Ishikawa (cell line): Measurements from ENCODE around the gene LSM11.

Experiments
- CREB1 ChIP-seq: IDR thresholded peaks from 2 replicates; pipeline ENCODE4 v1.6.1; 2012; ENCODE audit warnings: low read depth
- EGR1 ChIP-seq: IDR thresholded peaks from 2 replicates; pipeline ENCODE4 v1.6.1; 2012
- EP300 ChIP-seq: IDR thresholded peaks from 2 replicates; pipeline ENCODE4 v1.6.1; 2012; ENCODE audit warnings: borderline replicate concordance
- FOXM1 ChIP-seq: IDR thresholded peaks from 2 replicates; pipeline ENCODE4 v1.6.1; 2012; ENCODE audit warnings: low read depth, borderline replicate concordance
- MAX ChIP-seq: IDR thresholded peaks from 2 replicates; pipeline ENCODE4 v1.6.1; 2012
- NFIC ChIP-seq: IDR thresholded peaks from 2 replicates; pipeline ENCODE4 v1.6.1; 2012
- REST ChIP-seq: IDR thresholded peaks from 2 replicates; pipeline ENCODE4 v1.6.1; 2012; ENCODE audit warnings: low read depth, mild to moderate bottlenecking
- TAF1 ChIP-seq: IDR thresholded peaks from 2 replicates; pipeline ENCODE4 v1.6.1; 2012; ENCODE audit warnings: low read depth, mild to moderate bottlenecking
- YY1 ChIP-seq: IDR thresholded peaks from 2 replicates; pipeline ENCODE4 v1.6.1; 2012; ENCODE audit warnings: low read depth

- TF ChIP-seq TAF1 (no peak), EGR1 (no peak), YY1 (no peak), CREB1 (no peak), REST (no peak), FOXM1 (no peak), EP300 (no peak), NFIC (no peak), MAX (no peak)
Observed at GRCh38 chr5:157713830-157714595, 29.5 kb upstream of the LSM11 start.
